ENCODE data around the gene TXK. TPM values are rescaled to one million over a fixed set of nuclear protein-coding genes. Genes with fewer than 3 reads are reported as not detected.

The TXK gene
- total RNA-seq, 1 experiment from 2014 or later = 0.39 TPM

DNA sequence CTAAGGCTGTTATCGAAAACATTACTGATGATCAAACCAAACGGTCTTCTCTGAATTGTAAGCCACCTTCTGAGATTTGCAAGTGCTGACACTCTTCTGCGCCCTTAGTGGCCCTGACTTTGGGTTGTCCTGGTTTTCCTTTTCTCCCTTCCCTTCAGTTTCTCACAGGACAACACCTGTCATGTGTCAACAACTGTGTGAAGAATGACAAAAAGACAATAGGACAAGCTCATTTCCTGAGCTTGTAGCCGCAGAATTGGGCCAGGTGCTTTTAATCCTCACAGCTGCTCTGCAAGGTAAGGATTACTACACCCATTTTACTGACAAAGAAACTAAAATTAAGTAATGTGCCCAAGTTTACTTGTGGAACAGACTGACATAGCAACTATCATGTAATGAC lies 44.9 kb upstream of the TXK start:
- Histone ChIP-seq H4K20me1 (ENCODE audit: control insufficient read depth, insufficient read depth, insufficient read length) (no peaks in the 10 kb centered on the region), H4K5ac (ENCODE audit: insufficient read length, low read depth, low read length) (no peak overlapping the region), H3K79me2 (ENCODE audit: insufficient read depth, low read length) (no peaks in the 10 kb centered on the region), H3K27ac (ENCODE audit: insufficient read length, low read depth, low read length) (no peak overlapping the region), H2BK12ac (ENCODE audit: insufficient read length, low read depth, low read length) (no peak overlapping the region), H3K4me2 (ENCODE audit: insufficient read depth, insufficient read length, low read length) (no peak overlapping the region), H2BK120ac (ENCODE audit: low read depth, low read length, poor library complexity, severe bottlenecking) (no peak overlapping the region), H3K23me2 (ENCODE audit: insufficient read length, low read depth, low read length, poor library complexity, severe bottlenecking) (no peaks in the 10 kb centered on the region), H3K9me3 (ENCODE audit: control insufficient read depth, low read depth, low read length) (no peaks in the 10 kb centered on the region), H4K8ac (replicated peaks; ENCODE audit: insufficient read length, low read depth, low read length) (no peak overlapping the region), H3K4ac (ENCODE audit: low read depth, low read length) (no peak overlapping the region), H2BK15ac (ENCODE audit: low read depth, low read length) (no peak overlapping the region), H2AK5ac (ENCODE audit: insufficient read length, low read length) (no peak overlapping the region), H3K9ac (ENCODE audit: extremely low read depth, insufficient read length, low read length) (no peak overlapping the region), H2BK5ac (ENCODE audit: insufficient read length, low read length) (no peak overlapping the region), H4K91ac (ENCODE audit: insufficient read length, low read depth, low read length) (no peak overlapping the region), H2AFZ (ENCODE audit: low read length) (no peak overlapping the region), H3K14ac (ENCODE audit: insufficient read depth, low read length) (no peak overlapping the region), H3K18ac (ENCODE audit: insufficient read length, low read depth, low read length) (no peak overlapping the region), H3K56ac (ENCODE audit: insufficient read length, low read depth, low read length) (no peak overlapping the region), H3K27me3 (ENCODE audit: insufficient read depth, low read length) (no peaks in the 10 kb centered on the region), H3K23ac (ENCODE audit: insufficient read length, low read depth, low read length) (no peak overlapping the region), H3K4me1 (ENCODE audit: insufficient read depth, low read length) (peaks cover 11% of the 10 kb centered on the region; the same call in 1 of the 2 replicates), H2BK20ac (ENCODE audit: low read depth, low read length, poor library complexity, severe bottlenecking) (no peak overlapping the region), H3T11ph (ENCODE audit: low read length) (no peak overlapping the region), H3K79me1 (ENCODE audit: insufficient read depth, low read depth, low read length, poor library complexity, severe bottlenecking) (no peaks in the 10 kb centered on the region)
- DNase-seq = peak; percentile 33
- TF ChIP-seq, protein P1, sequence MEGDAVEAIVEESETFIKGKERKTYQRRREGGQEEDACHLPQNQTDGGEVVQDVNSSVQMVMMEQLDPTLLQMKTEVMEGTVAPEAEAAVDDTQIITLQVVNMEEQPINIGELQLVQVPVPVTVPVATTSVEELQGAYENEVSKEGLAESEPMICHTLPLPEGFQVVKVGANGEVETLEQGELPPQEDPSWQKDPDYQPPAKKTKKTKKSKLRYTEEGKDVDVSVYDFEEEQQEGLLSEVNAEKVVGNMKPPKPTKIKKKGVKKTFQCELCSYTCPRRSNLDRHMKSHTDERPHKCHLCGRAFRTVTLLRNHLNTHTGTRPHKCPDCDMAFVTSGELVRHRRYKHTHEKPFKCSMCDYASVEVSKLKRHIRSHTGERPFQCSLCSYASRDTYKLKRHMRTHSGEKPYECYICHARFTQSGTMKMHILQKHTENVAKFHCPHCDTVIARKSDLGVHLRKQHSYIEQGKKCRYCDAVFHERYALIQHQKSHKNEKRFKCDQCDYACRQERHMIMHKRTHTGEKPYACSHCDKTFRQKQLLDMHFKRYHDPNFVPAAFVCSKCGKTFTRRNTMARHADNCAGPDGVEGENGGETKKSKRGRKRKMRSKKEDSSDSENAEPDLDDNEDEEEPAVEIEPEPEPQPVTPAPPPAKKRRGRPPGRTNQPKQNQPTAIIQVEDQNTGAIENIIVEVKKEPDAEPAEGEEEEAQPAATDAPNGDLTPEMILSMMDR (conservative IDR thresholded peaks at IDR 0.05) = no peak
- no CpG with 5 or more reads among the region's 4 CpGs for WGBS (ENCODE audit: extremely low coverage, insufficient read length, low lambda C conversion rate)
- H3K4me3 Mint-ChIP-seq = no peak overlapping the region
- H3K4me1 Mint-ChIP-seq = peaks cover 24 to 43% of the 10 kb centered on the region in 2 experiments
- peak overlapping the region in 2 of 3 experiments; percentile 3 to 6; a peak in 3 of 7 replicates for H3K27ac Mint-ChIP-seq
- peaks cover 9 to 10% of the 10 kb centered on the region in 2 experiments; a peak in 4 of 5 replicates for H3K9me3 Mint-ChIP-seq
- H3K36me3 Mint-ChIP-seq (ENCODE audit: insufficient read depth in 1 of 3, low read depth in 3 of 3) = peaks cover 1 to 11% (median 6%) of the 10 kb centered on the region in 3 experiments; a peak in 5 of 7 replicates
- H3K27me3 Mint-ChIP-seq (ENCODE audit: low read depth) = no peaks in the 10 kb centered on the region

Measured in H9 (cell line).